Measurements from ENCODE around the gene OR6B1. TPM values are rescaled to one million over a fixed set of nuclear protein-coding genes. Genes with fewer than 3 reads are reported as not detected.

Gene OR6B1
- total and polyA plus RNA-seq, 9 donors: not detected

DNA sequence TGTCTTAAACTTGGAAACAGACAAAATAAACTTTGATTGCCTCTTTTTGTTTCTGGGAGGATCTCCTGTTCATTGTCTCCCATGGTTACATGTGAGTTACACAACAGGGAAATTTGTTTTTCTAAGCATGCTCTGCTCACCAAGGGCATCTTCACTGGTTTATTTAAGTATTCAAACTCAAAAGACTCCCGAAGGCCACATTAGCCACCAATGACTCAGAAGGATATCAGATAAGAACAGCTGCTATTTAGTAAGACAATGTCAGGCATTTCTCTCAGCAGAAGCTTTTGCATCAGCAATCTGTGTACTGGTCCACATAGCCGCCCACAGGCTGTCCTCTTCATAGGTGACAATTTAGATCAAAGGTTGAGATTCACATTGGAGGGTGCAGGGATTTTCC lies 19.3 kb downstream of the OR6B1 start:
- Histone ChIP-seq H3K27me3 (no peaks in the 10 kb centered on the region), H3K9me3 (no peaks in the 10 kb centered on the region), H3K4me3 (no peak overlapping the region), H3K36me3 (no peaks in the 10 kb centered on the region), H3K27ac (peak overlapping the region in 1 of 2 donors; percentile 50), H3K4me1 (ENCODE audit: insufficient read depth) (no peaks in the 10 kb centered on the region)
- TF ChIP-seq EP300 (IDR thresholded peaks at IDR 0.05): no peak
- no peak for TF ChIP-seq POLR2A (IDR thresholded peaks at IDR 0.05)
- TF ChIP-seq, protein P1, sequence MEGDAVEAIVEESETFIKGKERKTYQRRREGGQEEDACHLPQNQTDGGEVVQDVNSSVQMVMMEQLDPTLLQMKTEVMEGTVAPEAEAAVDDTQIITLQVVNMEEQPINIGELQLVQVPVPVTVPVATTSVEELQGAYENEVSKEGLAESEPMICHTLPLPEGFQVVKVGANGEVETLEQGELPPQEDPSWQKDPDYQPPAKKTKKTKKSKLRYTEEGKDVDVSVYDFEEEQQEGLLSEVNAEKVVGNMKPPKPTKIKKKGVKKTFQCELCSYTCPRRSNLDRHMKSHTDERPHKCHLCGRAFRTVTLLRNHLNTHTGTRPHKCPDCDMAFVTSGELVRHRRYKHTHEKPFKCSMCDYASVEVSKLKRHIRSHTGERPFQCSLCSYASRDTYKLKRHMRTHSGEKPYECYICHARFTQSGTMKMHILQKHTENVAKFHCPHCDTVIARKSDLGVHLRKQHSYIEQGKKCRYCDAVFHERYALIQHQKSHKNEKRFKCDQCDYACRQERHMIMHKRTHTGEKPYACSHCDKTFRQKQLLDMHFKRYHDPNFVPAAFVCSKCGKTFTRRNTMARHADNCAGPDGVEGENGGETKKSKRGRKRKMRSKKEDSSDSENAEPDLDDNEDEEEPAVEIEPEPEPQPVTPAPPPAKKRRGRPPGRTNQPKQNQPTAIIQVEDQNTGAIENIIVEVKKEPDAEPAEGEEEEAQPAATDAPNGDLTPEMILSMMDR (IDR thresholded peaks at IDR 0.05): no peak
- peak in 1 of 5 donors; percentile 47 for DNase-seq
- intact Hi-C loops (cut with DNase I): loop anchor here in 1 of 4 donors (10.0 kb wide), 1 partner anchor 135 kb away; no protein-coding TSS in a partner anchor
- WGBS, 3 donors: 14 to 38% (median 25%) methylated on average over 2 of the region's 2 CpGs

DNA sequence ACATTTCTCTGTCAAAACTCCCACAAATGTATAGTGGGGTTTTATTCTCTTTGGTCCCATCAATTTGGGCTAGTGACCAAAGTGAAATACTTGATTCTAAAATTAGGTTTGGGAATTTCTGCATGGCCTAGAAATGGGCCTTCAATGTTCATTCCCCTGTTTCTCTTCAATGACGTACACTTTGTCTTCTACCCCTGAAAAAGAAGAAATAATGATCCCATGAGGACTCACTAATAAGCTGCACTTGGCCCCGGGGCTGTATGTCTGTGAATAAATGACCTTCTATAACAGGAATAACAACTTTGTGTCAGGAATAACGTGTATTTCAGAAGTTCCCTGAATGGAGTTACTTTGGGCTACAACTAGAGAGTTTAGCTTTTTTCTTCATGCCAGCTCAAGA lies 20.2 kb downstream of the OR6B1 start:
- no peaks in the 10 kb centered on the region for H3K27me3 ChIP-seq
- H3K4me3 ChIP-seq: no peak overlapping the region
- H3K4me1 ChIP-seq (ENCODE audit: insufficient read depth): no peaks in the 10 kb centered on the region
- intact Hi-C loops (cut with DNase I): no loop called here
- TF ChIP-seq EP300 (IDR thresholded peaks at IDR 0.05): no peak
- TF ChIP-seq POLR2A (IDR thresholded peaks at IDR 0.05): no peak
- DNase-seq: no peak
- H3K36me3 ChIP-seq: no peaks in the 10 kb centered on the region
- H3K27ac ChIP-seq: no peak overlapping the region
- H3K9me3 ChIP-seq: no peaks in the 10 kb centered on the region
- 52 to 66% (median 65%) methylated on average over 3 of the region's 3 CpGs for WGBS, 3 donors

DNA sequence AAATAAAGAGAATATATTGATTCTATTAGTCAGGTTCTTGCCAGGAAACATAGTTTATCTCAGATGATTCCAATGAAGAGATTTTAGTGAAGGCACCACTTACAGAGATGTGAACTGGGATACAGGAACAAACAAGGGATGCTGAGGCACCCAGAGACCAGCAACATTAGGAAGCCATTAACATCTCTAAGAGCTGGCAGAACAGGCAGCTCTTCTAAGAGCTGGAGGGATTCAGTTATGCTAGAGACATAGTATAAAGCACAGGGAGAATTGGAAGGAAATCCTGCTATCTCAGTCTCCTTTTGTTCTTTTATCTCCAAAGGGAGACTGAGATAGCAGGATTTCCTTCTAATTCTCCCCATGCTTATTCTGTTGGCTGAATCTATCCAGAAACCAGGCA lies 22.0 kb downstream of the OR6B1 start:
- Histone ChIP-seq H3K4me3 (no peak overlapping the region), H3K9me3 (no peaks in the 10 kb centered on the region), H3K27ac (no peak overlapping the region), H3K4me1 (ENCODE audit: insufficient read depth) (no peaks in the 10 kb centered on the region), H3K36me3 (no peaks in the 10 kb centered on the region), H3K27me3 (no peaks in the 10 kb centered on the region)
- intact Hi-C loops (cut with DNase I): no loop called here
- DNase-seq: no peak
- no peak for TF ChIP-seq EP300 (IDR thresholded peaks at IDR 0.05)
- no peak for TF ChIP-seq POLR2A (IDR thresholded peaks at IDR 0.05)
- TF ChIP-seq, protein P1 (IDR thresholded peaks at IDR 0.05): no peak

DNA sequence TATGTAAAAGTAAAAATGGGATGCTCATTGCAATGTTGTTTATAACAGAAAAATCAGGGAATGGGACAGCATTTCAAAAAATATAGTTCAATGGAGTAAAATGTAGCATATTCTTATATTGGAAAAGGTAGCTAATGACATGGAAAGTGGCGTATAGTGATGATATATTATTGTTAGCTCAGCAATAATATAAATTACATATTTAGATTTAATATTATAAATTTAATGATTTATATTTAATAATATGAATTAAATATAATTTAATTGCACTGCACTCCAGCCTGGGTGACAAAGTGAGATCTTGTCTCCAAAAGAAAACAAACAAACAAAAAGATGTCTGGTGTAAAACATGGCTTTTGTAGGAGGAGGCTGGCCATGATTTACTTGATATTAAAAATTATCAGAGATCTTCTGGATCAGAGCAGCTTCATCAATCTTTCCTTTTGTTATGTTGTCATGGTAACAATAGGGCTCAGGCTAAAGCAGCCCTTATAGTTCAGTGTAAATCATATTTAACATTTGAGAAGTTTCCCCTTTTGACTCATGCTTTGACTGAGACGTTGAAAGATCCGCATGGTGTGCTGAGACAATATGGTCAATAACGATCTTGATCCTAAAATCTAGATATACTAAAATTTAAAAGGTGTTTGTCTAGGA lies 23.2 kb downstream of the OR6B1 start:
- Histone ChIP-seq H3K4me1 (ENCODE audit: insufficient read depth) (no peaks in the 10 kb centered on the region), H3K9me3 (no peaks in the 10 kb centered on the region), H3K27ac (no peak overlapping the region), H3K36me3 (no peaks in the 10 kb centered on the region), H3K27me3 (no peaks in the 10 kb centered on the region), H3K4me3 (no peak overlapping the region)
- no peak for TF ChIP-seq EP300 (IDR thresholded peaks at IDR 0.05)
- TF ChIP-seq, protein P1 (IDR thresholded peaks at IDR 0.05): no peak
- TF ChIP-seq POLR2A (IDR thresholded peaks at IDR 0.05): no peak
- WGBS, 3 donors: 87 to 91% (median 90%) methylated on average over 4 of the region's 4 CpGs
- no peak for DNase-seq
- intact Hi-C loops (cut with DNase I): no loop called here

DNA sequence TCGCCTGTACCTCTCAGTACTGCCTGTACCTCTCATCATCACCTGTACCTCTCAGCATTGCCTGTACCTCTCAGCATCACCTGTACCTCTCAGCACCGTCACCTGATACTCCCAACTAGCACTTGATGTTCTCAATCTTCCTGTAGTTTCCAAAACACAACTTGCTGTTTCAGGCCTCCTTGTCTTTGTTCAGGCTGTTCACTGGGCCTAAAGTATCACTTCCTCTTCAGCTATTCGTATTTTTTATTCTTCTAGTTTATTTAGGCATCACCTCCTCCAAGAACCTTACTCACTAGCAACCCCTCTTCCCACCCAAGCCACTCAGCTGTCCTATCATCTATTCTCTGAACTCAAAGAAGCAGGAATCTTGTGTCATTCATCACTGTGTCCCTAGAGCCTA lies 24.1 kb downstream of the OR6B1 start:
- TF ChIP-seq, protein P1 (IDR thresholded peaks at IDR 0.05): no peak
- no peak for TF ChIP-seq POLR2A (IDR thresholded peaks at IDR 0.05)
- TF ChIP-seq EP300 (IDR thresholded peaks at IDR 0.05): no peak
- Histone ChIP-seq H3K4me1 (ENCODE audit: insufficient read depth) (no peaks in the 10 kb centered on the region), H3K9me3 (no peaks in the 10 kb centered on the region), H3K4me3 (no peak overlapping the region), H3K27ac (no peak overlapping the region), H3K36me3 (no peaks in the 10 kb centered on the region), H3K27me3 (no peaks in the 10 kb centered on the region)
- 84 to 87% (median 86%) methylated on average over 3 of the region's 3 CpGs for WGBS, 3 donors
- intact Hi-C loops (cut with DNase I): no loop called here
- DNase-seq: no peak
